Loucy (cell line): Measurements from ENCODE around the gene SEZ6.

Source experiments
- H2AFZ ChIP-seq: fragments of 200-600 bp; sonication (generic); 2 replicates; pipeline ENCODE4 v1.6.0; 2016; ENCODE audit warnings: antibody characterized with exemption, mild to moderate bottlenecking, low read length, moderate library complexity
- H3F3A ChIP-seq: fragments of 200-600 bp; 2 replicates; pipeline ENCODE4 v1.6.0; 2016; ENCODE audit warnings: antibody characterized with exemption, low read depth, mild to moderate bottlenecking
- H3K27me3 ChIP-seq: fragments of 200-600 bp; sonication (generic); 2 replicates; pipeline ENCODE4 v1.6.1; 2014; ENCODE audit warnings: low read length, mild to moderate bottlenecking; ENCODE audit not compliant: insufficient read depth, poor library complexity, severe bottlenecking
- H3K36me3 ChIP-seq: fragments of 200-600 bp; sonication (generic); 2 replicates; pipeline ENCODE4 v1.6.1; 2016; ENCODE audit warnings: low read length; ENCODE audit not compliant: insufficient read depth
- H3K4me1 ChIP-seq: fragments of 200-600 bp; sonication (generic); 2 replicates; pipeline ENCODE4 v1.5.1; 2014; ENCODE audit warnings: low read length, mild to moderate bottlenecking; ENCODE audit not compliant: insufficient read depth, poor library complexity, severe bottlenecking
- H3K4me2 ChIP-seq: fragments of 200-600 bp; sonication (generic); 2 replicates; pipeline ENCODE4 v1.6.0; 2014; ENCODE audit warnings: antibody characterized with exemption, low read length, low read depth, mild to moderate bottlenecking; ENCODE audit not compliant: poor library complexity, severe bottlenecking
- H3K4me3 ChIP-seq: fragments of 200-600 bp; sonication (generic); 2 replicates; pipeline ENCODE4 v1.5.1; 2014; ENCODE audit warnings: low read length, mild to moderate bottlenecking, mixed read lengths; ENCODE audit not compliant: poor library complexity, severe bottlenecking
- H3K79me2 ChIP-seq: fragments of 200-600 bp; sonication (generic); 2 replicates; pipeline ENCODE4 v1.6.1; 2014; ENCODE audit warnings: low read length; ENCODE audit not compliant: insufficient read depth
- H3K9ac ChIP-seq: fragments of 200-600 bp; sonication (generic); 2 replicates; pipeline ENCODE4 v1.6.0; 2014; ENCODE audit warnings: mild to moderate bottlenecking, low read depth, low read length, moderate library complexity; ENCODE audit not compliant: poor library complexity, severe bottlenecking
- H3K9me2 ChIP-seq: fragments of 200-600 bp; sonication (generic); replicated peaks from 2 replicates; pipeline ENCODE4 v1.6.1; 2016; ENCODE audit warnings: low read depth, low read length, mixed read lengths
- H3K9me3 ChIP-seq: fragments of 200-600 bp; sonication (generic); 2 replicates; pipeline ENCODE4 v1.6.1; 2014; ENCODE audit warnings: mild to moderate bottlenecking, antibody characterized with exemption, low read length, low read depth; ENCODE audit not compliant: insufficient read depth
- H4K20me1 ChIP-seq: fragments of 200-600 bp; sonication (generic); 2 replicates; pipeline ENCODE4 v1.6.0; 2014; ENCODE audit warnings: antibody characterized with exemption, low read length, mild to moderate bottlenecking; ENCODE audit not compliant: insufficient read depth, poor library complexity, severe bottlenecking
- EZH2phosphoT487 ChIP-seq: fragments of 200-600 bp; IDR thresholded peaks from 2 replicates; pipeline ENCODE4 v1.6.1; 2018; ENCODE audit warnings: antibody characterized with exemption, mild to moderate bottlenecking, moderate library complexity, borderline replicate concordance
- TF ChIP-seq, protein P1 (sequence below): fragments of 200-600 bp; sonication (generic); conservative IDR thresholded peaks from 2 replicates; pipeline ENCODE4 v1.5.1; 2014; ENCODE audit warnings: mild to moderate bottlenecking, antibody characterized with exemption, low read length

The SEZ6 gene

GRCh38 chr17:28953444-28954118 lies 52.3 kb downstream of the SEZ6 start:
- Histone ChIP-seq H3K79me2 (peaks cover 26% of the 10 kb centered on the region), H3F3A (no peaks in the 10 kb centered on the region)

GRCh38 chr17:28951991-28952975 lies 53.5 kb downstream of the SEZ6 start:
- peak overlapping the region; percentile 86 for H3K4me3 ChIP-seq
- peaks cover 39% of the 10 kb centered on the region for H3K79me2 ChIP-seq
- H3K4me1 ChIP-seq, result peaks cover 21% of the 10 kb centered on the region
- no peaks in the 10 kb centered on the region for H3F3A ChIP-seq
- H3K4me2 ChIP-seq, result peak overlapping the region; percentile 93
- no peaks in the 10 kb centered on the region for H3K9me3 ChIP-seq
- H3K9ac ChIP-seq, result peak overlapping the region; percentile 96
- no peaks in the 10 kb centered on the region for H3K36me3 ChIP-seq
- H3K9me2 ChIP-seq, result no peaks in the 10 kb centered on the region
- H2AFZ ChIP-seq, result peak overlapping the region; percentile 60
- H4K20me1 ChIP-seq, result peaks cover 42% of the 10 kb centered on the region
- TF ChIP-seq EZH2phosphoT487, result no peak
- TF ChIP-seq, protein P1, sequence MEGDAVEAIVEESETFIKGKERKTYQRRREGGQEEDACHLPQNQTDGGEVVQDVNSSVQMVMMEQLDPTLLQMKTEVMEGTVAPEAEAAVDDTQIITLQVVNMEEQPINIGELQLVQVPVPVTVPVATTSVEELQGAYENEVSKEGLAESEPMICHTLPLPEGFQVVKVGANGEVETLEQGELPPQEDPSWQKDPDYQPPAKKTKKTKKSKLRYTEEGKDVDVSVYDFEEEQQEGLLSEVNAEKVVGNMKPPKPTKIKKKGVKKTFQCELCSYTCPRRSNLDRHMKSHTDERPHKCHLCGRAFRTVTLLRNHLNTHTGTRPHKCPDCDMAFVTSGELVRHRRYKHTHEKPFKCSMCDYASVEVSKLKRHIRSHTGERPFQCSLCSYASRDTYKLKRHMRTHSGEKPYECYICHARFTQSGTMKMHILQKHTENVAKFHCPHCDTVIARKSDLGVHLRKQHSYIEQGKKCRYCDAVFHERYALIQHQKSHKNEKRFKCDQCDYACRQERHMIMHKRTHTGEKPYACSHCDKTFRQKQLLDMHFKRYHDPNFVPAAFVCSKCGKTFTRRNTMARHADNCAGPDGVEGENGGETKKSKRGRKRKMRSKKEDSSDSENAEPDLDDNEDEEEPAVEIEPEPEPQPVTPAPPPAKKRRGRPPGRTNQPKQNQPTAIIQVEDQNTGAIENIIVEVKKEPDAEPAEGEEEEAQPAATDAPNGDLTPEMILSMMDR, result no peak
- H3K27me3 ChIP-seq, result no peaks in the 10 kb centered on the region

More at GRCh38 chr17:28953444-28954118, 52.3 kb downstream of the SEZ6 start:
- H4K20me1 ChIP-seq, result peaks cover 30% of the 10 kb centered on the region
- TF ChIP-seq, protein P1, result peak; percentile 95
- no peak for TF ChIP-seq EZH2phosphoT487
- peaks cover 9% of the 10 kb centered on the region for H3K4me1 ChIP-seq
- H3K4me3 ChIP-seq, result peak overlapping the region; percentile 86
- H3K36me3 ChIP-seq, result no peaks in the 10 kb centered on the region
- H2AFZ ChIP-seq, result no peak overlapping the region
- no peaks in the 10 kb centered on the region for H3K9me3 ChIP-seq
- H3K9ac ChIP-seq, result no peak overlapping the region
- no peaks in the 10 kb centered on the region for H3K27me3 ChIP-seq
- H3K4me2 ChIP-seq, result peak overlapping the region; percentile 93
- no peaks in the 10 kb centered on the region for H3K9me2 ChIP-seq

GRCh38 chr17:28951428-28951990 lies 54.3 kb downstream of the SEZ6 start, which contains the start of gene PHF12:
PHF12 (minus strand) TSS chr17:28951518; CDS start chr17:28950960, 558 bp downstream.
- Histone ChIP-seq H3K9me2 (no peaks in the 10 kb centered on the region), H3K4me2 (peak within 1 kb of the TSS; percentile 93), H3K4me3 (peak within 1 kb of the TSS; percentile 94), H3K36me3 (no peaks in the 10 kb centered on the region), H3K4me1 (peaks cover 29% of the 10 kb centered on the region), H2AFZ (peak within 1 kb of the TSS; percentile 60), H3K9ac (peak within 1 kb of the TSS; percentile 96), H3F3A (no peaks in the 10 kb centered on the region), H3K9me3 (no peaks in the 10 kb centered on the region), H3K79me2 (peaks cover 47% of the 10 kb centered on the region), H4K20me1 (peaks cover 50% of the 10 kb centered on the region), H3K27me3 (no peaks in the 10 kb centered on the region)
- TF ChIP-seq, protein P1, result no peak
- TF ChIP-seq EZH2phosphoT487, result no peak
